AG10803 (cell line): ENCODE measurements around the gene GRHPR.
A peak's percentile ranks its signal among the peaks of the same experiment; 100 is the strongest.

ENCODE experiments used
- DNase-seq: peaks from one replicate; pipeline ENCODE4 v3.0.0; 2010; ENCODE audit warnings: low read depth
- H3K4me3 ChIP-seq: 2 replicates; pipeline ENCODE4 v1.5.1; 2011; ENCODE audit warnings: mild to moderate bottlenecking, low read length, control low read depth
- CTCF ChIP-seq: conservative IDR thresholded peaks from 2 replicates; pipeline ENCODE4 v1.5.1; 2011; ENCODE audit warnings: mild to moderate bottlenecking, low read length, control low read depth, inconsistent platforms

The GRHPR gene

GRCh38 chr9:37398464-37399025 lies 24.0 kb upstream of the GRHPR start:
- TF ChIP-seq CTCF, result no peak
- H3K4me3 ChIP-seq, result no peak overlapping the region
- no peak for DNase-seq

- no peak for TF ChIP-seq CTCF
- H3K4me3 ChIP-seq, result no peak overlapping the region
- no peak for DNase-seq
Observed at GRCh38 chr9:37399336-37399735, 23.2 kb upstream of the GRHPR start.

- H3K4me3 ChIP-seq, result no peak overlapping the region
- TF ChIP-seq CTCF, result no peak
- DNase-seq, result no peak
Observed at GRCh38 chr9:37404590-37404989, 17.9 kb upstream of the GRHPR start.

GRCh38 chr9:37405350-37405749 lies 17.1 kb upstream of the GRHPR start:
- no peak overlapping the region for H3K4me3 ChIP-seq
- no peak for TF ChIP-seq CTCF
- DNase-seq, result no peak

- DNase-seq, result peak; percentile 21
- H3K4me3 ChIP-seq, result no peak overlapping the region
- TF ChIP-seq CTCF, result no peak
Observed at GRCh38 chr9:37405764-37406380, 16.6 kb upstream of the GRHPR start.

- H3K4me3 ChIP-seq, result no peak overlapping the region
- DNase-seq, result no peak
- no peak for TF ChIP-seq CTCF
Observed at GRCh38 chr9:37406603-37407401, 15.7 kb upstream of the GRHPR start.

GRCh38 chr9:37407468-37407867 lies 15.0 kb upstream of the GRHPR start:
- no peak for DNase-seq
- no peak overlapping the region for H3K4me3 ChIP-seq

More at GRCh38 chr9:37407468-37407867, 15.0 kb upstream of the GRHPR start:
- 0 out of 2 replicates have a peak, but pooled peaks have one; percentile 12 for TF ChIP-seq CTCF
